PFSK-1 (cell line): Measurements from ENCODE around the gene RGS9.

Experiments
- POLR2AphosphoS5 ChIP-seq: IDR thresholded peaks from 2 replicates; pipeline ENCODE4 v1.6.1; 2012; ENCODE audit warnings: low read depth, mild to moderate bottlenecking, control low read depth, low read length, moderate library complexity
- REST ChIP-seq, 2 experiments: IDR thresholded peaks; 2 replicates each; pipeline versions ENCODE4 v1.6.1 to v1.8.0; 2011 to 2012; ENCODE audit warnings: low read depth in 2 of 2, low read length in 2 of 2, control low read depth in 1 of 2, inconsistent platforms in 1 of 2, mild to moderate bottlenecking in 1 of 2, moderate library complexity in 1 of 2; ENCODE audit not compliant: insufficient read depth in 1 of 2

GRCh38 chr17:65158041-65158440, 20.9 kb downstream of the RGS9 start:
- TF ChIP-seq REST (IDR thresholded peaks at IDR 0.05; ENCODE audit: insufficient read depth in 1 of 2, low read depth in 2 of 2, low read length in 2 of 2) (no peak), POLR2AphosphoS5 (no peak)
